ENCODE data around the gene STX18.
"Not testable (repeated sequence)": the region's sequence is repeated elsewhere in the genome, so short reads cannot be mapped to it uniquely, and the experiment has no call there.

The STX18 gene

GRCh38 chr4:4490041-4490440 is 51.8 kb downstream of the STX18 start:
- FAIRE-seq = no peak
- no peak for TF ChIP-seq POLR2A (IDR thresholded peaks at IDR 0.05; ENCODE audit: low read depth, low read length)
- no peak for DNase-seq (ENCODE audit: insufficient read length, low spot score)

- peak; percentile 12 for DNase-seq (ENCODE audit: insufficient read length, low spot score)
- TF ChIP-seq POLR2A (IDR thresholded peaks at IDR 0.05; ENCODE audit: low read depth, low read length) = no peak
- peak; percentile 88 for FAIRE-seq
Measured at GRCh38 chr4:4488405-4489404, 53.1 kb downstream of the STX18 start.

- no peak for DNase-seq (ENCODE audit: insufficient read length, low spot score)
- no peak for TF ChIP-seq POLR2A (IDR thresholded peaks at IDR 0.05; ENCODE audit: low read depth, low read length)
- FAIRE-seq = no peak
Measured at GRCh38 chr4:4486969-4487368, 54.9 kb downstream of the STX18 start.

GRCh38 chr4:4485806-4486205 is 56.0 kb downstream of the STX18 start:
- no peak for TF ChIP-seq POLR2A (IDR thresholded peaks at IDR 0.05; ENCODE audit: low read depth, low read length)
- DNase-seq (ENCODE audit: insufficient read length, low spot score) (no peak), FAIRE-seq (no peak)

- TF ChIP-seq POLR2A (IDR thresholded peaks at IDR 0.05; ENCODE audit: low read depth, low read length) = no peak
- FAIRE-seq (no peak), DNase-seq (ENCODE audit: insufficient read length, low spot score) (no peak)
Measured at GRCh38 chr4:4481399-4481994, 60.4 kb downstream of the STX18 start.

GRCh38 chr4:4480685-4481398 is 61.0 kb downstream of the STX18 start:
- FAIRE-seq = no peak
- no peak for DNase-seq (ENCODE audit: insufficient read length, low spot score)
- TF ChIP-seq POLR2A (IDR thresholded peaks at IDR 0.05; ENCODE audit: low read depth, low read length) = no peak

- no peak for DNase-seq (ENCODE audit: insufficient read length, low spot score)
- no peak for TF ChIP-seq POLR2A (IDR thresholded peaks at IDR 0.05; ENCODE audit: low read depth, low read length)
- no peak for FAIRE-seq
Measured at GRCh38 chr4:4480205-4480604, 61.6 kb downstream of the STX18 start.

GRCh38 chr4:4479366-4479765 is 62.5 kb downstream of the STX18 start:
- TF ChIP-seq POLR2A (IDR thresholded peaks at IDR 0.05; ENCODE audit: low read depth, low read length) = no peak
- DNase-seq (ENCODE audit: insufficient read length, low spot score) (no peak), FAIRE-seq (no peak)

- no peak for DNase-seq (ENCODE audit: insufficient read length, low spot score)
- no peak for TF ChIP-seq POLR2A (IDR thresholded peaks at IDR 0.05; ENCODE audit: low read depth, low read length)
- no peak for FAIRE-seq
Measured at GRCh38 chr4:4477796-4478195, 64.1 kb downstream of the STX18 start.

- TF ChIP-seq POLR2A (IDR thresholded peaks at IDR 0.05; ENCODE audit: low read depth, low read length) = no peak
- no peak for FAIRE-seq
- DNase-seq (ENCODE audit: insufficient read length, low spot score) = no peak
Measured at GRCh38 chr4:4477391-4477790, 64.5 kb downstream of the STX18 start.

- no peak for FAIRE-seq
- no peak for DNase-seq (ENCODE audit: insufficient read length, low spot score)
- TF ChIP-seq POLR2A (IDR thresholded peaks at IDR 0.05; ENCODE audit: low read depth, low read length) = no peak
Measured at GRCh38 chr4:4474476-4474875, 67.4 kb downstream of the STX18 start.

GRCh38 chr4:4472344-4472958 is 69.4 kb downstream of the STX18 start:
- DNase-seq (ENCODE audit: insufficient read length, low spot score) (no peak), FAIRE-seq (no peak)
- TF ChIP-seq POLR2A (IDR thresholded peaks at IDR 0.05; ENCODE audit: low read depth, low read length) = no peak

- FAIRE-seq (no peak), DNase-seq (ENCODE audit: insufficient read length, low spot score) (no peak)
- no peak for TF ChIP-seq POLR2A (IDR thresholded peaks at IDR 0.05; ENCODE audit: low read depth, low read length)
Measured at GRCh38 chr4:4471195-4471594, 70.7 kb downstream of the STX18 start.

GRCh38 chr4:4470208-4470607 is 71.6 kb downstream of the STX18 start:
- FAIRE-seq = no peak
- no peak for TF ChIP-seq POLR2A (IDR thresholded peaks at IDR 0.05; ENCODE audit: low read depth, low read length)
- no peak for DNase-seq (ENCODE audit: insufficient read length, low spot score)

GRCh38 chr4:4465238-4465637 is 76.6 kb downstream of the STX18 start:
- FAIRE-seq; DNase-seq (ENCODE audit: insufficient read length, low spot score): not testable (repeated sequence)

Data from H54 (cell line).